Measurements from ENCODE around the gene CNTNAP2.

The CNTNAP2 gene

GRCh38 chr7:146690987-146691386 lies 574.4 kb downstream of the CNTNAP2 start:
- no peak overlapping the region for H3K4me3 ChIP-seq (ENCODE audit: low read depth, low read length)
- TF ChIP-seq CTCF (conservative IDR thresholded peaks at IDR 0.05; ENCODE audit: low read depth, low read length), result no peak
- no peak for DNase-seq (ENCODE audit: low read depth)

- no peak for DNase-seq (ENCODE audit: low read depth)
- TF ChIP-seq CTCF (conservative IDR thresholded peaks at IDR 0.05; ENCODE audit: low read depth, low read length), result no peak
Observed at GRCh38 chr7:146698995-146699610, 582.5 kb downstream of the CNTNAP2 start.

GRCh38 chr7:146700015-146700560 lies 583.5 kb downstream of the CNTNAP2 start:
- TF ChIP-seq CTCF (conservative IDR thresholded peaks at IDR 0.05; ENCODE audit: low read depth, low read length), result no peak
- peak; percentile 6 for DNase-seq (ENCODE audit: low read depth)
- no peak overlapping the region for H3K4me3 ChIP-seq (ENCODE audit: low read depth, low read length)

More at GRCh38 chr7:146698995-146699610, 582.5 kb downstream of the CNTNAP2 start:
- no peak overlapping the region for H3K4me3 ChIP-seq (ENCODE audit: low read depth, low read length)

- no peak for TF ChIP-seq CTCF (conservative IDR thresholded peaks at IDR 0.05; ENCODE audit: low read depth, low read length)
- no peak overlapping the region for H3K4me3 ChIP-seq (ENCODE audit: low read depth, low read length)
- peak; percentile 80 for DNase-seq (ENCODE audit: low read depth)
Observed at GRCh38 chr7:146701166-146701565, 584.6 kb downstream of the CNTNAP2 start.

GRCh38 chr7:146702898-146703297 lies 586.3 kb downstream of the CNTNAP2 start:
- TF ChIP-seq CTCF (conservative IDR thresholded peaks at IDR 0.05; ENCODE audit: low read depth, low read length), result no peak
- DNase-seq (ENCODE audit: low read depth), result no peak
- H3K4me3 ChIP-seq (ENCODE audit: low read depth, low read length), result no peak overlapping the region

- DNase-seq (ENCODE audit: low read depth), result no peak
- TF ChIP-seq CTCF (conservative IDR thresholded peaks at IDR 0.05; ENCODE audit: low read depth, low read length), result no peak
- H3K4me3 ChIP-seq (ENCODE audit: low read depth, low read length), result no peak overlapping the region
Observed at GRCh38 chr7:146709451-146710027, 592.9 kb downstream of the CNTNAP2 start.

- DNase-seq (ENCODE audit: low read depth), result no peak
- no peak overlapping the region for H3K4me3 ChIP-seq (ENCODE audit: low read depth, low read length)
- no peak for TF ChIP-seq CTCF (conservative IDR thresholded peaks at IDR 0.05; ENCODE audit: low read depth, low read length)
Observed at GRCh38 chr7:146713205-146713604, 596.6 kb downstream of the CNTNAP2 start.

All from choroid plexus epithelial cell (primary cell).